ENCODE data around the gene NKX2-3.

NKX2-3 gene

GRCh38 chr10:99583687-99584086 is 50.9 kb downstream of the NKX2-3 start:
- no peak for TF ChIP-seq CTCF (IDR thresholded peaks at IDR 0.05)
